Activated CD4-positive, CD25-positive, alpha-beta regulatory T cell treated with anti-CD3 and anti-CD28 coated beads, Interleukin-2, amount 50 U/mL, for 72 hours (primary cell): ENCODE data around the gene TADA2A.

Source experiments
- DNase-seq: peaks from one replicate; pipeline ENCODE4 v3.0.0; 2021

TADA2A gene, protein sequence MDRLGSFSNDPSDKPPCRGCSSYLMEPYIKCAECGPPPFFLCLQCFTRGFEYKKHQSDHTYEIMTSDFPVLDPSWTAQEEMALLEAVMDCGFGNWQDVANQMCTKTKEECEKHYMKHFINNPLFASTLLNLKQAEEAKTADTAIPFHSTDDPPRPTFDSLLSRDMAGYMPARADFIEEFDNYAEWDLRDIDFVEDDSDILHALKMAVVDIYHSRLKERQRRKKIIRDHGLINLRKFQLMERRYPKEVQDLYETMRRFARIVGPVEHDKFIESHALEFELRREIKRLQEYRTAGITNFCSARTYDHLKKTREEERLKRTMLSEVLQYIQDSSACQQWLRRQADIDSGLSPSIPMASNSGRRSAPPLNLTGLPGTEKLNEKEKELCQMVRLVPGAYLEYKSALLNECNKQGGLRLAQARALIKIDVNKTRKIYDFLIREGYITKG

DNA sequence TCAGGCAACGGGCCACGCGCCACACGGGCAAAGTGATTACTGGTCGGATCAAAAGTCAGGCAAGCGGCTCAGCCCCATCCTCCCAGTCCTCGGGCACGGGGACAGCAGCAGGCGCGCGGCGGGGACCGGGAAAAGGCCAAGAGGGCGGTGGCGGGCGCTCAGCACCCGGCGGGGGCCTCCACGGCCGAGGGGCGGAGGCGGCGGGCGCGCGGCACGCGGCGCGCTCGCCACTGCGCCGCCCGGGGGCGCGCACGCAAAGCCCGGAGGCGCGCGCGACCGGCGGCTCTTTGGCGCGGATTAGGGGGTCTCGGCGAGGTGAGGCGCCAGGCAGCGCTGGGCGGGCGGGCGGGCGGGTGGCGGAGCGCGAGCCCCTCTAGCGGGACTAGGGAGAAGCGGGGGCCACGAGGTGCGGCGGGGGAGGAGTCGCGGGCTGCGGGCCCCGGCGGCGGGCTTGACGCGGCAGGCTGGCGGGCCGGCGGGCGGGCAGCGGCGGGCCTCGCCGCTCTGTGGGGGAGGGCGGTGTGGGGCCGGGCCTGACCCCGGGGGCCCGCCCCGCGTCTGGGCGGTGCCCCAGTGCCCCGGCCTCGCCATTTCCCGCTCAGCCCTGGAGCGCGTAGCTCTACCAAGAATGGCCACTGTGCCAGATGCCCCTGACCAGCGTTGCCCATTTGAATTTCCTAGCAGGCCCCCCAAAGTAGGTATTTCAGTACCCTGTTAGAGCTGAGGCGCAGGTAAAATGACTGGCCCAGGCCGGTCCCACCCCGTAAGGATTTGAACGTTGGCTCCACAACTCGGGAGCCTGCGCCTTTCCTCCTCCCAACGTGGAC is at the start of gene TADA2A, which contains the start of gene ACACA:
TSS of gene TADA2A (plus strand) at position 252 of the 827 bp plus-strand sequence. CDS start 4,480 bp downstream, outside the sequence.
TSS of gene ACACA (minus strand) at position 202 of the 827 bp plus-strand sequence. CDS start 537 bp downstream, outside the sequence.
- DNase-seq = peak; percentile 83

DNA sequence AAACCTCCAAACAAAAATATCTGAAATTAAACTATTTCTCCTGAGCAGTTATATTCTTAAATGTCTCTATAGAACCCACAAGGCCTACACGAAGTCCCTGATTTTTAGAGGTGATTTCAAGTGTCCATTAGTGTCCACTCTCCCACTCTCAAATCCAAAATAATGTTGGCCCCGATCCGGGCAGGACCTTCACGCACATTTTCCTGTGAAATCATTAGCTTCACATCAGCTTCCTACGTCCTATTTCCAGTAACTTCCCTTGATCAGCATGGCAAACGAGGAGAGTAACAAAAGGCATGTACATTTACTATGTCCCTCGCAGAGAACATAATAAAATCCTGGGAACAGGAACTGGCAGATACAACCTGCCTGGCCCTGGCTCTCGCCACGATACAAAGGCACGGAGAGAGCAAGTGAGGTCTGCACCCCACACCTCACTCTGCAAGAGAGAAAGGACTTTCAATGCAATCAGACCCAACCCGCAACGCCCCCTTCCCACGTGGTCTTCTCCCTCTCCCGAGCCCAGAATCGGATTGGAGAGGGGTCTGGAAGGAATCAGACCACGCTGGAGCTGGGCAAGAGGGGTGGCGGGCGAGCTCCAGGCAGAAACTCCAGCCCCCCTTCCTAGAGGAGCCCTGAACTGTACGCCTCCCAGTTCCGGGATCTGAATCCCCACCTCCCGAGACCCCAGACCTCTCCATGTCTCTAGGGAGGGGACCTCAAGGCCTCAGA is 48.4 kb upstream of the TADA2A start:
- DNase-seq = no peak

DNA sequence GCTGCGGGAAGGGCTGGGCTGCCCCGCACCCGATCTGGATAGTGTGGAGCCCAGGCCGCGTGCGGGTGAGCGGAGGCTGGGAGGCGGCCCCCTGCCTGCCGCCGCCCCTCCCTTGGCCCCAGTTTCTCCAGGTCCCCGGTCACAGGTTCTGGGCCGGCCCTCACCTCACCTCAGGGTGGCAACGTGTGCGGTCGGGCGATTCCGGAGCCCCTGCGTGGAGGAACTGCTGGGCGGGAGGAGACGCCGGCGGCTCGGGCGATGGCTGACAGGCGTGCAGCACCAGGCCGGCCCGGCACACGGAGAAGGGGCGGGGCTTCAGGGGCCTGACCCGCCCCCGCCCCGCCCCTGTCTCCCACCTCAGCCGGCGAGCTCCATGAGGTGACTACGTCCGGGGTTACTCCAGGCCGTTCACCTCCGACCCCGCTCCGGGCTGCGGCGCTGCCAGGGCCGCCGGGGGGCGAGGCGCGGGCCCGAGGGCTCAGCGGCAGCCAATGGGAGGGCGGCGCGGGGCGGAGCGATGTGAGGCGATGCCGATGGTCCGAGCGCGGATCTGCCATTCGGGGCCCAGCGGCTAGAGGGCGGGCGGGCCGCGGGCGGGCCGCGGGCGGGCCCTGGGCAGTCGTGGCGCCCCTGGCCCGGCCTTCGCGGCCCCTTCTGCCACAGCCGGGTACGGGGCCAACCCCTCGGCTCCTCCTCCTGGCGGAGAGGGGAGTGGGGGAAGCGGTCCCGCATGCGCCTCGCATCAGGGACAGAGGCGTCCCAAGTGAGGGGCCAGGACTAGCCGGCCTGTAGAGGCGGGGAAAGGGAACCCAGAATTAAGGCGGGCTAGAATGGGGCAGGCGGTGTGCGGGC is 47.6 kb upstream of the TADA2A start:
- peak; percentile 92 for DNase-seq

GRCh38 chr17:37359682-37360188 is 47.0 kb upstream of the TADA2A start:
- no peak for DNase-seq

DNA sequence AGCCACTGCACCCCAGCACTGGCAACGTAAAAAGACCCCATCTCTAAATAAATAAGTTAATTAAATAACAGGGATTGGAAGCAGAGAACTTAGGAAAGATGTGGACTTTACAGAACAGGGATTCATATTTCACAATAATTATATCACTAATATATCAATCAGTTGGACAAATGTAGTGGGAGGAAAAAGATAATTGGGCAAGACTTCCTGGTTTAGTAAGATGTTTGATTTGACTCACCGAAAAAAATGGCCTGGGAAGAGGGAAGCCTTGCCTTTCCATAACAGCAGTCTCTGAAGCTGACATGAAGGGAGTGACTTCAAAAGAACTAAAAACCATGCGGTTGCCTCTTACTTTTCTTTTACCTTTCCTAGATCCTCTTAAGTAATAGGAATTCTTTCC is 46.1 kb upstream of the TADA2A start:
- DNase-seq = no peak

GRCh38 chr17:37361543-37361942 is 45.1 kb upstream of the TADA2A start:
- DNase-seq = no peak

GRCh38 chr17:37365589-37365988 is 41.1 kb upstream of the TADA2A start:
- DNase-seq = no peak

GRCh38 chr17:37368577-37368976 is 38.1 kb upstream of the TADA2A start:
- no peak for DNase-seq

DNA sequence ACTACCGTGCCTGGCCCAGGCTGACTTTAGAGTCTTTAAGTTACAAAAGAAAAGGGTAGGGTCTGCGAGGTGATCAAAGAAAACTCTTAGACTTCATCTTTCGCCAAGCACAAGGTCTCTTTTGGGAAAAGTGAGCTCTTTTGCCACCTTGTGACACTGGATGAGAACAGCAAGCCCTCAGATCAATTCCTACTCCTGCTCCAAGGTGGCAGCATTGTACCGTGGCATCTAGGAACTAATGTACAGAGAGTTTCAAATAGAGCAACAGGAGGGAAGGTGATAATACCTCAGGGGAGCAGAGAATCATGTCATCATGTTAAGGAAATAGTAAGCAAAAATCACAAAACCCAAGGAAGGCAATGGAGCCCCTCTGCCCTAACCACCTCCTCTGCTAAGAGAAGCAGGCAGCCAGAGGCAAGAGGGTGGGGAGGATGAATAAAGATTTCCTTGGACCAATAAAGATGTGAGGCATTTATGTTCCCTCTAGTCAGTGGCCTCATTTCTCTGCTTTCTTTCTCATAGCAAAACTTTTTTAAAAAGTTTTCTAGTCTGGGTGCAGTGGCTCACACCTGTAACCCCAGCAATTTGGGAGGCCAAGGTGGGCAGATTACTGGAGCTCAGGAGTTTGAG is 33.0 kb upstream of the TADA2A start:
- peak; percentile 34 for DNase-seq

GRCh38 chr17:37375706-37376105 is 31.0 kb upstream of the TADA2A start, which contains the start of gene C17orf78:
Gene C17orf78 (plus strand): TSS chr17:37375985. CDS start chr17:37376093, 108 bp downstream.
- DNase-seq = no peak

DNA sequence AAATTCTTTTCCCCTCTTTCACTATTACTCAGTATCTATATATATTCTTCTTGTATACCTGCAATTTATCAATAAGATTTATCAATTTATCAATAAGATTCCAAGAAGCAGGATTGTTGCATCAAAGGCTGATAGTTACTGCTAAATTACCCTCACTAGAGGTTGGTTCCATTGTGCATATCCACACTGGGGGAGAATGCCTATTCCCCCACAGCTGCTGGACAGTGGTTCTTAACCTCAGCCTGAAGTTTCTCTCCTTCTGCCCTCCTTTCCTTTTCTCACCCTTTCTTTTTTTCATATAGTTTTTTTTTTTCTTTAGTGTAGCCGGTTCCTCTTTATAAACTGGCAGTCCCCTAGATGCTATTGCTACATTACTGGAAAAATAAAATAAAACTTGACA is 24.6 kb upstream of the TADA2A start:
- DNase-seq = no peak

DNA sequence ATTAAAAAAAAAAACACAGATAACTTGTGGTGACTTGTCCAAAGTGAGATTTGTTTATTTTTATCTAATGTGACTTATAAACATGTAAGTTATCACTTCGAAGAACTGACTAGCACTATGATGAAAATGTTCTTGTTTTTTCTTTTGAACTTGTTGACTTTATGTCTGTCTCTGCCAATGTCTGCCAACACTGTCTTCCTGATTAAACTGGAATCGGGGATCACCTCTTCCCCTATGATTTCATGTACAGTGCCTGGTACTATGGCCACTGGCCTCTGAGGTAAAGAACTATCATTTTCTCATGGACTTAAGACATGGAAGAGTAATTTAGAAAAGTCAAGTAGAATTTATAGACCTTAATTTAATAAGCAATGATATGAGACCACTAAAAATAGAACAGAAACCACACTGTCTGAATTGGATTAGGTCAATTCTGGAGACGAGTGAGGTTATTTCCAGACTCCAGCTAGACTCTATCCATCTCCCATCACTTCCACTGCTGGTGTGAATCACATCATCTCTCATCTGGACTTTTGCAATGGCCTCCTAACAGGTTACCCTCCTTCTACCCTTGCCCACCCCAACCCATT is 22.0 kb upstream of the TADA2A start:
- no peak for DNase-seq

- no peak for DNase-seq
Measured at GRCh38 chr17:37385474-37385990, 21.2 kb upstream of the TADA2A start.

GRCh38 chr17:37386462-37386861 is 20.2 kb upstream of the TADA2A start:
- no peak for DNase-seq

DNA sequence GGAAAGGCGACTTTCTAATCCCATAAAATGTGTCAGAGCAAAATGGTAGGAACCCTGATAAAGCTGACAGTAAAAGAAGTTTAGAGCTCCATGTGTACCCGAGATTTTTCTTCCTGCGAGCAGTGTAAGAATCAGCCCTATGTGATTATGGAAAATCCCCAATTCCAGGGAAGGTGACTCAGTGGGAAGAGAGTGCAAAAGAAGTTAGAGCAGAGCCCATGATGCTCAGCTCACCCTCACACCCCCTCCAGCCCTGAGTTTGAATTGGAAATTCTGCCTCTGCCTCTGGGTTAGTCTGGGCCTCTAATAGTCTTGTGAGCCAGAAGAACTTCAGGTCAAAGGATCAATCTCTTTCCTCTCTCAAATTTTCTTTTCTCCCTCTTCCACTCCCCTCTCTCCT is 18.4 kb upstream of the TADA2A start:
- DNase-seq = no peak

DNA sequence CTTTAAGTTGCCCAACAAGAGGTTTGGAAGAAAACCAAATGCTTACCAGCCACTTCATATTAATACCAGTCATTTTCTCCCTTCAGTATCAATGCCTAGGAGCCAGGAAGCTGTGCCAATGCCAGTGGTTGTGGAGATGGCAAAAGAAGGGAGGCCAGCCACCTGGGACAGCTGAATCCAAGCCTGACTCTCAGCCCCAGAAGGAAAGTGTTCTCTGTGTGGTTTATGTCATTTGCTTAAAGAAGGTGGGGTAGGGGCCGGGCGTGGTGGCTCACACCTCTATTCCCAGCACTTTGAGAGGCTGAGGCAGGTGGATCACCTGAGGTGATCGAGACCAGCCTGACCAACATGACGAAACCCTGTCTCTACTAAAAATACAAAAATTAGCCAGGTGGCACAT is 17.5 kb upstream of the TADA2A start:
- DNase-seq = no peak

DNA sequence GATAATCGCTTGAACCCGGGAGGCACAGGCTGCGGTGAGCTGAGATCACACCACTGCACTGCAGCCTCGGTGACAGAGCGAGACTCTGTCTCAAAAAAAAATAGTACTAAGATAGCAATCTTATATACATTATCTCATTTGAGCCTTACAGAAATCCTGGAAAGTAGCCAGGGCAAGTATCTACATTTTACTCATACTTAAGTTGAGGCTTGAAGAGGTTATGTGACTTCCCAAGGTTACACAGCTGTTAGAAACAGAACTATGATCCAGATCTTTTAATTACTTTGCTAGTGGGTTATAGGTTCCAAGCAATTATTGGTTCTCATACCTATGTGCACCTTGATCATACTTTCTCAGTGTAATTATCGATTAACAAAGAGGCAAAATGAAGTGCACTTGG is 15.5 kb upstream of the TADA2A start:
- no peak for DNase-seq

GRCh38 chr17:37392024-37392590 is 14.6 kb upstream of the TADA2A start:
- no peak for DNase-seq

DNA sequence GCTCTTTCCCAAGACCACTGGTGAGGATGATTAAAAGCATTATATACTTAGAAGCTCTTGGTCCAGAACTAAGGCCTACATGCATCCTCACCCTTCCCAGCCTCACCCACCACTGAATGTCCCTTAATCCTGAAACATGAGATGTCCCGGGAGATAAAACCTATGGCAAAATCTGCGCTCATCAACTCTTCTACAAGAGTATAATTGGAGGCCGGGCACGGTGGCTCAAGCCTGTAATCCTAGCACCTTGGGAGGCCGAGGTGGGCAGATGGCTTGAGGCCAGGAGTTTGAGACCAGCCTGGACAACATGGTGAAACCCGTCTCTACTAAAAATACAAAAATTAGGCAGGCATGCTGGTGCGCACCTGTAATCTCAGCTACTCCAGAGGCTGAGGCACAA is 13.3 kb upstream of the TADA2A start:
- no peak for DNase-seq

GRCh38 chr17:37399265-37399803 is 7.4 kb upstream of the TADA2A start:
- no peak for DNase-seq
